Progenitor cell of endocrine pancreas (in vitro differentiated cells): ENCODE measurements around the gene FAM89B. TPM values are rescaled to one million over a fixed set of nuclear protein-coding genes. Genes with fewer than 3 reads are reported as not detected.

ENCODE experiments used
- DNase-seq: peaks from one replicate; pipeline ENCODE4 v3.0.0; 2021; ENCODE audit warnings: low spot score; ENCODE audit not compliant: unreplicated experiment
- H3K27ac Mint-ChIP-seq: 2 replicates; pipeline ENCODE4 v1.8.0; 2021; ENCODE audit warnings: mild to moderate bottlenecking, moderate library complexity, mixed read lengths
- H3K27me3 Mint-ChIP-seq: 2 replicates; pipeline ENCODE4 v1.8.0; 2021; ENCODE audit warnings: mixed read lengths
- H3K36me3 Mint-ChIP-seq: 2 replicates; pipeline ENCODE4 v1.8.0; 2022; ENCODE audit warnings: mixed read lengths; ENCODE audit not compliant: insufficient read depth
- H3K4me1 Mint-ChIP-seq: 2 replicates; pipeline ENCODE4 v1.8.0; 2021; ENCODE audit warnings: low read depth, mixed read lengths
- H3K4me3 Mint-ChIP-seq: 2 replicates; pipeline ENCODE4 v1.8.0; 2021; ENCODE audit warnings: low read depth, mild to moderate bottlenecking, moderate library complexity, mixed read lengths
- H3K9me3 Mint-ChIP-seq: 2 replicates; pipeline ENCODE4 v1.8.0; 2021; ENCODE audit warnings: low read depth, mixed read lengths
- CTCF ChIP-seq: fragments of 200-600 bp; sonication (generic); IDR thresholded peaks from one replicate; pipeline ENCODE4 v1.5.0; 2021; ENCODE audit warnings: antibody characterized with exemption, mild to moderate bottlenecking; ENCODE audit not compliant: unreplicated experiment
- total RNA-seq: library from RNA; stranded (reverse); gene quantifications from 2 replicates; pipeline ENCODE4 v1.2.1, GENCODE V29; 2021

Gene FAM89B
- total RNA-seq, 1 donor from 2014 or later = 65.0 TPM

DNA sequence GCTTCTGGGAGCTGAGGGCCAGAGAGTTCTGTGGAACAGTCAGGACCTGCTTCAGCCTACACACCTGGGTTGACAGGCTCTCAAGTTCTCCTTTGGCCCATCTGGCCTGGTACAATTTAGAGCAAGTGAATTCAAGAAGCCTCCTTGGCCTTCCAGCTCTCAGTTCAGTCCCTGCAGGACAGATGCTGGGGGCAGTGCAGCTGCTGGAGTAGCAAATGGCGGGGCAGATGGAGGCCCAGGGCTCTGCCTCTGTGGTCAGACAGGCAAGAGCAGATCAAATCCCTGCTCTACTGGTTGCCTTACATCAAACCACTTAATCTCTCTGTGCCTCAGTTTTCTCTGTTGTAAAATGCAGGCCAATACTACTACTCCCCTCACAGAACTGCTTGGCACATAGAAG is 31.9 kb downstream of the FAM89B start:
- H3K36me3 Mint-ChIP-seq = peaks cover 23% of the 10 kb centered on the region
- no peak for TF ChIP-seq CTCF
- no peaks in the 10 kb centered on the region for H3K9me3 Mint-ChIP-seq
- no peaks in the 10 kb centered on the region for H3K4me1 Mint-ChIP-seq
- DNase-seq = no peak
- no peaks in the 10 kb centered on the region for H3K27me3 Mint-ChIP-seq
- no peak overlapping the region for H3K27ac Mint-ChIP-seq
- no peak overlapping the region for H3K4me3 Mint-ChIP-seq

DNA sequence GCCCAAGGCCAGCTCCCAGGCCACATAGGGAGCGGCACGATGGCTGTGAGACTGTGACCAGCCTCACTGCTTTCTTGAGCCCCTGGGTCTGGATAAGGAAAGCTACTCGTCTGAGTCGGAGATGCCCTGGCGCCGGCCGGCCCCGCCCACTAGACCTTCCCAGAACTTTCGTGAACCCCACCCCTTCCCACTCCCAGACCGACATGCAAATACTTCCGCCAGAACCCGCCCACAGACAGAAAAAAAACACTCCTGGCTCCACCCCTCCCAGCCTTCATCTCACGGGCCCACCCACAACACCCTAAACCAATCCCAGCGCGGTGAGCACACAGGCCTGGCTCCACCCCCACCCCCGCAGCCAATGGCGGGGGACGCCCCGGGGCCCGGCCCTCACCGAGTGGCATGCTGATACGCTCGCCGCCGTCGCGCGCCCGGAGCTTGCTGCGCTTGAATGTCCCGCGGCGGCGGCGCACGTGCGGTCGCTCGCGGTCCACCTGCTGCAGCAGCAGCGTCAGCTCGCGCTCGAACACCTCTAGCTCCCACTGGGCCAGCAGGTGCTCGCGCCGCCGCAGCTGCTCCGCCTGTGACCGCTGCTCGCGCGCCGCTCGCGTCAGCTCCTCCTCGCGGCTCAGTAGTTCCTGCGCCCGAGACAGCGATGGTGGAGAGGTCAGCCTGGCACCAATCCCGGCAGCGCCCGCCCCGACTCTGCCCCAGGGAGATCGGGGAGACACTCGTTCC is 34.7 kb downstream of the FAM89B start:
- Mint-ChIP-seq H3K4me3 (peak overlapping the region; percentile 16), H3K9me3 (no peaks in the 10 kb centered on the region), H3K27ac (no peak overlapping the region), H3K27me3 (no peaks in the 10 kb centered on the region), H3K4me1 (peaks cover 2% of the 10 kb centered on the region), H3K36me3 (peaks cover 28% of the 10 kb centered on the region)
- TF ChIP-seq CTCF = no peak
- DNase-seq = peak; percentile 67

DNA sequence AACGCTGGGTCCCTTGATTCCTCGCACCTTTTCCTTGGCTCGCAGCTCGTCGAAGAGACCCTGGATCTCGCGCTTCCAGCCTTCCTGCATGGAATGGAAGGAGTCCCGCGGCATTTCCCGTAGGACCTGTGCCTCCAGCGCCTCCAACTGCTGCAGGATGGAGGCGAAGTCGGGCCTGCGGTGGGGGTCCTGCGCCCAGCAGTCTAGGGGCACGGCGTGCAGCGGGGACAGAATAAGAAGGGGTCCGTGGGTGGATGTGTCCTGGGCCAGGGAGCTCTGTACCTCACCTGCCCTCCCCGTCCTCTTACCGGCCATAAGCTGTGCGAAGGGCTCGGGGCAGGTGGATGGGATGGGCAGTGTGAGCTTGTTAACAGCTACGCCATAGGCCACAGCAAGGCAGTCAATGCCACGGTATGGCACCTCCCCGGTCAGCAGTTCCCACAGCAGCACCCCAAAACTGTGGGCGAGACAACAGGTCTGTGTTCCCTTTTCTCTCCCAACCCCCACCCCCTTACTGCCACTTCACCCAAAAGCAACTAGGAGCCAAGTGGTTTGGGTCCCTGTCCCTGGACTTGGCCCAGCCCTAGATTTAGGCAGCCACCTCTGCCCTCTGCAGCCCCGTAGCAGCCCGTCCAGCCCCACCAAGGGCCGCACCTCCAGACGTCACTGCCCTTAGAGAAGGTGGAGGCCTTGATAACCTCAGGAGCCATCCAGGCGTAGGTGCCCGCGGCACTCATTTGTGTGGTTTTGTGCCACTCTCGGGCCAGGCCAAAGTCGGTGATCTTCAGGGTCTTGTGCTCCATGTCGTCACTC is 35.5 kb downstream of the FAM89B start:
- Mint-ChIP-seq H3K27ac (no peak overlapping the region), H3K4me3 (no peak overlapping the region), H3K9me3 (no peaks in the 10 kb centered on the region), H3K36me3 (peaks cover 28% of the 10 kb centered on the region), H3K27me3 (no peaks in the 10 kb centered on the region), H3K4me1 (peaks cover 6% of the 10 kb centered on the region)
- DNase-seq = no peak
- TF ChIP-seq CTCF = no peak

- no peak for DNase-seq
- TF ChIP-seq CTCF = no peak
- no peak overlapping the region for H3K4me3 Mint-ChIP-seq
- H3K9me3 Mint-ChIP-seq = no peaks in the 10 kb centered on the region
- H3K36me3 Mint-ChIP-seq = peaks cover 24% of the 10 kb centered on the region
- H3K27me3 Mint-ChIP-seq = no peaks in the 10 kb centered on the region
- H3K4me1 Mint-ChIP-seq = peaks cover 9% of the 10 kb centered on the region
- peak overlapping the region; percentile 8 for H3K27ac Mint-ChIP-seq
Observed at GRCh38 chr11:65609229-65609628, 36.9 kb downstream of the FAM89B start.

- DNase-seq = no peak
- peaks cover 21% of the 10 kb centered on the region for H3K36me3 Mint-ChIP-seq
- no peak overlapping the region for H3K27ac Mint-ChIP-seq
- no peak for TF ChIP-seq CTCF
- H3K4me3 Mint-ChIP-seq = no peak overlapping the region
- no peaks in the 10 kb centered on the region for H3K9me3 Mint-ChIP-seq
- peaks cover 9% of the 10 kb centered on the region for H3K4me1 Mint-ChIP-seq
- no peaks in the 10 kb centered on the region for H3K27me3 Mint-ChIP-seq
Observed at GRCh38 chr11:65609665-65610064, 37.3 kb downstream of the FAM89B start.
